Activated T-cell treated with anti-CD3 and anti-CD28 coated beads for 48 hours (primary cell): ENCODE results near the gene TMEM143.
"Not testable (repeated sequence)": the region's sequence is repeated elsewhere in the genome, so short reads cannot be mapped to it uniquely, and the experiment has no call there.

Experiments used
- DNase-seq: peaks from one replicate; pipeline ENCODE4 v3.0.0-alpha.2; 2020; ENCODE audit warnings: low read depth

TMEM143 gene

DNA sequence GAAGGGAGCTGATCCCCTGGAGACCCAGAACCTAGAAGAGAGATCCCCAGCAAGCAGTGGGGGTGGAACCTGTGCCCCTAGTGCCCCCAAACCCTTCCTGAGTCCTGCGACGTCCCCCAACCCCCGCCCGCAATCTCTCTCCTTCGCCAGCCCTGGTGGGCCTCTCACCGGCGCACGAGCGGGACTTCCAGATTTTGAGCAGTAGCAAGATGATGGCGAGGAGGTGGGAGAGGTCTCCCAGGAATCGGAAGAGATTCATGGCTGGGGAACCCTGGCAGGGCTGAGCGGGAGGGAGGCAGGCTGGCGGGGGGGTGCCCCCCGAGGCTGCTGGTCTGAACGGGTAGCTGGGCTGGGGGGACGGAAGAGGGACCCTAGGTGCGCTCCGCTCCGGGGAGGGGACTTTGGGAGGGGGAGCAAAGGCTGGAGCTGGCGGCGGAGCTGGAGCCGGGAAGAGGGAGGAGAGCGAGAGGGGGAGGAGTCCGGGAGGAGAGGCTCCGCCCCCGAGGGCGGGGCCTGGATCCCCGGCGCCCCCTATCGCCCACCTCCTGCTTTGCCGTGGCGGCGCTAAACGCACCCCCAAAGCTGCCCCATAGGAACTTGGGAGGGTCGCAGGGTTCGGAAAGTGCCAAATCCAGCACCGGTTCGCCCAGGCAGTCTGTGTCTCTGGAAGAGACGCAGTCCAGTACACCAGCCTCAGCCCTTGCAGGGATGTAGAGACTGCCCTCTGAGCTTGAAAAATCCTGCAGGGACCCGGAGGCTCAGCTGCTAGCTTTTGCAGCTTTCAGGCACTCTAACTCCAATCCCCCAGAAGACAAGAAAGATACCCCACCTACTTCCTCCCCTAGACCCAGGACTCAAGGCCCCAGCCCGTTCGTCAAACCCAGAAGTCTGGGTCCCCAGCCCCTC, 27.6 kb upstream of the TMEM143 start, which contains the start of gene KDELR1:
KDELR1 (minus strand) TSS at position 452 of the 906 bp plus-strand sequence; CDS start at position 259, 193 bp downstream.
- peak; percentile 75 for DNase-seq

DNA sequence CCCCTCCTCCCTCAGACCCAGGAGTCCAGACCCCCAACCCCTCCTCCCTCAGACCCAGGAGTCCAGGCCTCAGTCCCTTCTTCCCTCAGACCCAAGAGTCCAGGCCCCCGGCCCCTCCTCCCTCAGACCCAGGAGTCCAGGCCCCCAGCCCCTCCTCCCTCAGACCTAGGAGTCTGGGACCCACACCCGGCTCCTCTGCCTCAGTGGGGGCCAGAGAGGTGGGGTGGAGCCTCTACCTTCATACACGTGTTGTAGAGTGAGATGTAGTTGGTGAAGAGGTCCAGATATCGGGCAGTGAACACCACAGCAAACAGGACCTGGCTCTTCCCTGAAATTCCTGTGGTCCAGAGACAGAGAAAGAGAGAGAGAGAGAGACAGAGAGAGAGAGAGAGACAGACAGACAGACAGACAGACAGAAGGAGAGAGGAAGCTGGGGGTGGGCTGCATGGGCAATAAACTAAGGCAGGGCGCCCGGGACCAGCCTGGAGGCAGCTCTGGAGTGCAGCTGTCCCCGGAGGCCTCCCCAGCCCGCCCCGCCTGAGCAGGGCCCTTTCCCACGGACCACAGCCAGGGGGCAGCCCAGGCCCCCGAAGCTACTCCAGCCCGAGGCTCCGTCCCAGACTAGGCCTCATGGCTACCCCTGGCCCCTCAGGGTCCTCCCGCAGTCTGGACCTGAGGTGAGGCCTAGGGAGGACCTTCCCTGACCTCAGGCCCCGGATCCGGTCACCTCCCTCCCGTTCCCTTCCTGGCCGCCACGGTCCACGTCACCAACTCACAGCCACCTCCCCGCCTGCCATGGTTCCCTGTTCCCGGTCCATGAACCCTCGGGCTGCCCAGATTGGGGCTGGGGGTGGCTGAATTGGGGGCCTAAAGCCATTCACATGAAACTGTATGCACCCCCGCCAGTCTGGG, 26.7 kb upstream of the TMEM143 start:
- peak; percentile 60 for DNase-seq

DNA sequence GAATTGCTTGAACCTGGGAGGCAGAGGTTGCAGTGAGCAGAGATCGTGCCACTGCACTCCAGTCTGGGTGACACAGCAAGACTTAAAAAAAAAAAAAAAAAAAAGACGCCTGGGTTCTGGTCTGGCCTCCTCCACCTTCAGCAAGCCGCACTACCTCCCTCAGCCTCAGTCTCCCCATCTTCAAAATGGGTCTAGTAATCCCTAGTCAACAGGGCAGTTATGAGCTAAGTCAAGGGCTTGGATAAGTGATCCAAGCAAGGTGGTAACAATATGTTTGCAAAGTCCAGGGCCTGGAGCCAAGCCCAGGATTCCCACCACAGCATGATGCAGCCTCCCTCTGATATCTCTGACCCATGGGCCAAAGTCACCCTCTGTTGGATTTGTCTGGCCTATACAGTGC, 23.2 kb upstream of the TMEM143 start:
- DNase-seq: no peak

DNA sequence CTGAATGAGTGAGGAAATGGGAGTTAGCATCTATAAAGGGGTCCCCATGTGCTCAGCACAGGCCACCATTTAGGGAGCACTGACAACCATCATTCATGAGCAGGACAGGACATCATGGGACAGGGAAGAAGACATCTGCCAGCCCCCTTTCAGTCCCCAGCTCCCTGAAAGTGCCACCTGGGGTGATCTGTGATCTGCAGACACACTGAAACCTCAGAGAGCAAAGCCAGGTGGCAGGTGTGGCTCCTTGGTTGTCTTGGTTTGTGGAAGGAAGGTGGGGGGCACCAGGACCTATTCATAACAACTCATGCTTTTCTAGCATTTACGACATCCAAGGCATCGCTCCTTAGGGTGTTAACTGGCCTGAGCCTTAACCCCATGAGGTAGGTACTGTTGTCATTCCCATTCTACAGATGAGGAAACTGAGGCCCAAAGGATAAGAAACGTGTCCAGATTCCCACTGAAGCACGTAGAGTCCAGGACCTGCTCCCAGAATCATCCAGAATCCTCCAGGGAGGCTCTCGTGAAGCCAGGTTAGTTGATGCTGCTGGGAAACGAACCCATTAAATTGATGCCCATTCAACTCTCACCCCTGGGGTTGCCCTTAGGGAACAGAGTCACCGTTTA, 21.8 kb upstream of the TMEM143 start:
- no peak for DNase-seq

DNA sequence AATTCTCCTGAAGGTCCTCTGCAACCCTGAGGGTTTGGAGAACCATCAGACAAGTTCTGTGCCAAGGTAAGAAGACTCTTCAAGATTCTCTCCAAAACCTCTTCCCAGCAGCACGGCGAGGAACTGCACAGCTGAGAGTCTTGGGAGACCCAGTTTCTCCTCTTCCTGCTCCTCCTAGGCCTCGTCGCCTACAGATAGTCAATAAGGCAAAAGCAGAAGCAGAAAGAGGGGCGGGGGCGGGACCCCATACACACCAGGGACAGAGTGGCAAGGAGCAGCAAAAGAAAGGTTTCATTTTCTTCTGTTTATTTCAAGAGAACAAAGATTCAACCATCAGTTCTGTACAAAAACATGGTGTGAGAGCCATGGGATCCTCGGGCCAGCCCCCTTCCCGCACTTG, 18.5 kb upstream of the TMEM143 start:
- DNase-seq: no peak

DNA sequence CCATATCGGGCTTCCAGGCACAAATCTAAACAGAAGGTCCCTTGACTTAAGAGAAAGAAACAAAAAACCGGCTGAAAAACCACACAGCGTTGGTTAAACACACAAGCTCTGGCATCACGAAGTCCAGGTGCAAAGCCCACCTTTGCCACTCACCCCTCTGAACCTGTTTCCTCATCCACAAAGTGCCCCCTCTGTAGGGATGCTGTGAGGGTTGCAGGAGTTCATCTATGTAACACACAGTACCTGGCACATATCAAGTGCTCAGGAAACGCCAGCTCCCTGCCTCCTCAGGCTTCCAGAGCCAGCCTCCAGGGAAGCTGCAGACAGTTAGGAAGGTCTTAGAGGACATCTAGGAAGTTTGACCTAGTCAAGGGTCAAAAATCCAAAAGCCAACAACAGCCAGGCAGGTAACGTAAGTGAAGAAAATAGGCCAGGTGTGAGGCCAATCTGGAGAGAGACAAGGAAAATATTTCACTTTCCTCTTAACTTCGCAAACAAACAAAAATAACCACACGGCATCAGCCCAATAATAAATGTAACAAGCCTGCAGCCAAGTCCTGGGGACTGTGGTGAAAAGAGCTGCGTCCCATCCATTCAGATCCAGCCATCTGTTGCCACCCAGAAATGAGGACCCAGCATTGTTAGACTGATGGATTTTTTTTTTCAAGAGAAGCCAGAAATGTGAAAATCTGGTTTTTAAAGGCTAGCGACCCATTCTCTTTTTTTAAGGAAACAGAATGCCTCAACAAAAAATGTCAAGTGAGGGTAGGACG, 17.6 kb upstream of the TMEM143 start:
- DNase-seq: no peak

DNA sequence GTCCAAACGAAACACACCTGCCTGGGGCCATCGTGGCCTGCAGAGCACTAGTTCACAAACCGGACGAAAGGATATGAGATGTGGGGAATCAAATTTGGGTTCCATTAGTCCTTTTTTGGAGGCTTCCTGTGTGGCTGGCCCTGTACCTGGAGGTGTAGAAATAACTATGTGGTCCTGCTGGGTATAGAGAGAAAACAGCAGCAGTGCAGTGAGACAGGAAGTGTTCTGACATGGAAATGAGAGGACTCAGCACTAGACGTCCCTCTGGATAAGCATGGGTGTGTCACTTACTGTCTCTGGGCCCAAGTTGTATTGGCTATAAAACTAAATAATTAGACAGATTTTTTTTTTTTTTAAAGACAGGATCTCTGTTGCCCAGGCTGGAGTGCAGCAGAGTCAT, 15.3 kb upstream of the TMEM143 start:
- no peak for DNase-seq

DNA sequence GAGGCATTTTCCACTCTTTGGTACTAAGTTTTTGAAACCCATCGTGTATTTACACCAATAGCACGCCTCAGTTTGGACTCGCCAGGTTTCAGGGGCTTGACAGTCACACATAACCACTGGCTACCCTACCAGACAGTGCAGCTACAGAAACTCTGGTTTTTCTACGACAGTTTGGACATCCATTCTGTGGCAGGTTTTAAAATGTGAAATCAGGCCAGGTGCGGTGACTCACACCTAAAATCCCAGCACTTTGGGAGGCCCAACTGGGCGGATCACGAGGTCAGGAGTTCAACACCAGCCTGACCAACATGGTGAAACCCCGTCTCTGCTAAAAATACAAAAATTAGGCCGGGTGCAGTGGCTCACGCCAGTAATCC, 14.4 kb upstream of the TMEM143 start:
- DNase-seq: no peak

DNA sequence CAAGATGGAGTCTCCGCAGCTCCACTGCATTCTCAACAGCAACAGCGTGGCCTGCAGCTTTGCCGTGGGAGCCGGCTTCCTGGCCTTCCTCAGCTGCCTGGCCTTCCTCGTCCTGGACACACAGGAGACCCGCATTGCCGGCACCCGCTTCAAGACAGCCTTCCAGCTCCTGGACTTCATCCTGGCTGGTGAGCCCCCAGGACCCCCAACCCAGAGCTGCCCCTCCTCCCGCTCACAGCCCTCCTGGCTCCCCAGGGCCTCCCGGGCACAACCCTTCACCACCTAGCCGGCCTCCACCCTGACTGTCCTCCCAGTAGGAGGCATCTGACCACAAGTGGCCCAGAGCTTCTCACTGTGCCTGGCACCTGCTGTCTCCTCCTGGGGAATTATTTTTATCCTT, 9.8 kb upstream of the TMEM143 start:
- DNase-seq: no peak

DNA sequence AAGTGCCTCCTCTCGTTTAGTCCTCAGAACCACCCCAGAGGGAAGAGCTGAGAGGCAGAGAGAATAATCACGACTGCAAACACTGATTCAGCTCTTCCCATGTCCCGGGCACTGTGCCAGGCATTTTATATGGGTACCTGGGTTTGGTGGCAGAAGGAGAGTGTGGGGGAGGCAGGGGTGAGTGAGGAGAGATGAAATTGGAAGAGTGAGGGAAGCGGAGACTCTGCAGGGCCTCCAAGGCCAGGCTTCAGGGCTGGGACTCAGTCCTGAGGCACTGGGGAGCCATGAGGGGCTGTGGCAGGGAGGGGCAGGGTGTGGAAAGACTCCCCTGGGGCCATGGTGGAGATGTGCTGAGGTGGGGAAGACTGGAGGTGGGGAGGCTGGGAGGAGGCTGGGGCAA, 9.2 kb upstream of the TMEM143 start:
- no peak for DNase-seq

DNA sequence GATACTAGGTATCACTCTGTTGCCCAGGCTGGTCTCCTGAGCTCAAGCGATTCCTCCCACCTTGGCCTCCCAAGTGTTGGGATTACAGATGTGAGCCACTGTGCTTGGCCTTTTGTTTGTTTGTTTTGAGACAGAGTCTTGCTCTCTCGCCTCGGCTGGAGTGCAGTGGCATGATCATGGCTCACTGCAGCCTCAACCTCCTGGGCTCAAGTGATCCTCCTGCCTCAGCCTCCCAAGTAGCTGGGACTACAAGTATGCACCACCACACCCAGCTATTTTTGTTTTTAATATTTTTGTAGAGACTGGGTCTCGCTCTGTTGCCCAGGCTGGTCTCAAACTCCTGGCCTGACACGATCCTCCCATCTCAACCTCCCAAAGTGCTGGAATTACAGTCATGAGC, 8.0 kb upstream of the TMEM143 start:
- not testable (repeated sequence) for DNase-seq

DNA sequence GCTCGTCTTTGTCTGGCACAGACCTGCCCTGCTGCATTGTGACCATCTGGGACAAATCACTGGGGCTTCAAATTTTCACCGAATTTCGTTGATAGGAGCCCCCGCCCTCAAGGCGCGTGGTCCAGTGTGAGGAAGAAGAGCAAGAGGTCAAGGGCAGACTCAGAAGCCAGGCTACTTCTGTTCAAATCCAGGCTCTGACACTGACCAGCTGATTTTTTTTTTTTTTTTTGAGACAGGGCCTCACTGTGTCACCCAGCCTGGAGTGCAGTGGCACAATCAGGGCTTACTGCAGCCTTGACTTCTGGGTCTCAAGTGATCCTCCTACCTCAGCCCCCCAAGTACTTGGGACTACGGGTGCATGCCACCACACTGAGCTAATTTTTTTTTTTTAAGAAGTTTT, 7.6 kb upstream of the TMEM143 start:
- DNase-seq: no peak

DNA sequence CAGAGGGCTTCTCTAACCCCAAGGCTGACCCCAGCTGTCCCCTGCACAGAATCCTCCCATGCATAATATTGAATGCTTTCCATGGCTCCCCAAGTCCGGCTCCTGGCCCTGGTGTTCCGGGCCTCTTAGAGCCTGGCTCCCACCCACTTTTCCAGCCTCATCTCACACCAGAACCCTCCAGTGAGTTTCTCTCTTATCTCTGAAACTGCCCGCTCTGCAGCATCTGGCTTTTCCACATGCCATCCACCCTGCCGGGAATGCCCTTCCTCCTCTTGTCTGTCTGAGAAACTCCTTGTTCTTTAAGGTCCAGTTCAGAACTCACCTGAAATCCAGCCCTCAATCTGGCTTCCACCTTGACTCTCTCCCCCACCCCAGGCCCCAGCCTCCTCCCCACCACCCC, 7.2 kb upstream of the TMEM143 start:
- DNase-seq: no peak

DNA sequence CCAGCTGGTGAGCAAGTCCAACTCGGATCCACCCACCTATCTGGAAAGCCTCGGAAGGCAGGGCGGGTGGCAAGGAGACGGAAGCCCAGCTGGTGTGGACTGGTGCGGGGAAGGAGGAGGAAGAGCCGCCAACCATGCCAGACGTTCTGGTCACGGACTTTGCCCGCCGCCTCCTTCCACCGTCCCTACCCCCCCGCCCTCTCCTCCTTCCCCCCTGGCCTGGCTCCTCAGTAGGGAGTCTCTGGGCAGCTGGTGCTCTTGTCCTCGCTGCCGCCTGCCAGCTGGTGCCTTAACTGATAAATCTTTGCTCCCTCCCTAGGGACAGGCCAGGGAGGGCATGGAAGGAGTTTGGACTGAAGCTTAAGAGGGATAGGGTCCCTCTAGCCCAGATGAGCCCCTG, 5.2 kb upstream of the TMEM143 start:
- DNase-seq: no peak

DNA sequence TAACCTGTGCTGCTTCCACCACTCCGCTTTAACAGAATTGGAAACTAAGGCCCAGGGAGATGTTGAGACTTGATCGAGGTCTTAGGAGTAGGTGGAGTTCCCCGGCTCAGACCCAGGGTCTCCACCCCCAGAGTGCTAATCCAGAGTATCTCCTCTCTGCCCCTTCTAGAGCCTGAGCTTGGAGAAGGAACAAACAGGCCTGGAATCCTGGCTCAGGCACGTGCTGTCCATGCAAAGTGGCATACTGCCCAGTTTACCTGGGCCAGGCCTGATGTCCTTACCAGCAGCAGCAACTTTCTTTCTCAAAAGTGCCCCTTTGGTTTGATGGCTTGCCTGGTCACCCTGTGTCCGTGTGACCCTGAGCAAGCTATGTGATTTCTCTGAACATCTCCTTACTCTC, 4.1 kb upstream of the TMEM143 start:
- DNase-seq: no peak

DNA sequence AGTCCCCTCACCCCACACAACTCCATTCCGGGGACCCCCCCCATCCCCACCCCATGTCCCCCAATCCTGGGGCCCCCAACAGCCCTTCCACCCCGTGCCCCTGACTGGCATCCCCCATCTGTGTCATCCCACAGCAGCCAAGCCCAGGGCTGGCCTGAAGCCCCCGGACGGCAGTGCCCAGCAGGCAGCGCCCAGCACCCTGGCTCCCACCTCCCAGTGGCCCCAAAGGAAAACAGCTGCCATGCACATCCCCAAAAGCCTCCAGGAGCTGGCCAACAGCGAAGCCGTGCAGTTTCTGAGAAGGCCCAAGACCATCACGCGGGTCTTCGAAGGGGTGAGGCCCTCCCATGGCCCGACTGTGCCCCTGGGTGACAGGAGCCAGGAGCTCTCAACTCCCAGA, 1.9 kb upstream of the TMEM143 start:
- no peak for DNase-seq

DNA sequence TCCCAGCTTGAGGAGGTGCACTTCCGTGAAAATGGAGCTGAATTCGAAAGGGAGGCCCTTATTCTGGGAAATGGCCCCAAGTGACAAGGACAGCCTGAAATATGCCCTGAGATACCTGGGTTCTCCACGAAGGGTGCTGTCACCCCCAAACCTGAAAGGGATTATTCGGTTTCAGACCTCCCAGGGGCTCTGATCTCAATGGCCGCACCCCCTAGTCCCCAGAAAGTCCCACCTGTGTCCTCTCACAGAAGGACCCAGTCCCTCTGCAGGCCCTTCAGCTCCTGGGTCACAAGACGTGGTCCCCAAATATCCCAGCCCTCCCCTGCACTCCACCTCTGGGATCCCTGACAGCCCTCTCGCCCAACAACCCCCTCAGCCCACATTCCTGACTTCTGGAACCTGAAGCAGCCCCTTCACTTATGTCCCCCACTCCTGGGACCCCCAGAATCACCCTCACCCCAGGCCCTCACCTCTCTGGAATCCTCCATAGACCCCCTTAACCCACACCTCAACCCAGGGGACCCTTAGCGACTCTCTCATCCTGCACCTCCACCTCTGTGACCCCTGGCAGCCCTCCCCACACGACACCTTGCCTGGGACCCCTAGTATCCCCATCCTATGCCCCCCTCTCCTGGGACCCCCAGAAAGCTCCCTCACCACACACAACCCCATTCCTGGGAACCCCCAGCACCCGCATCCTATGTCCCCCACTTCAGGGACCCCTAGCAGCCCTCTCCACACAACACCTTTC, 1.0 kb upstream of the TMEM143 start:
- DNase-seq: no peak

DNA sequence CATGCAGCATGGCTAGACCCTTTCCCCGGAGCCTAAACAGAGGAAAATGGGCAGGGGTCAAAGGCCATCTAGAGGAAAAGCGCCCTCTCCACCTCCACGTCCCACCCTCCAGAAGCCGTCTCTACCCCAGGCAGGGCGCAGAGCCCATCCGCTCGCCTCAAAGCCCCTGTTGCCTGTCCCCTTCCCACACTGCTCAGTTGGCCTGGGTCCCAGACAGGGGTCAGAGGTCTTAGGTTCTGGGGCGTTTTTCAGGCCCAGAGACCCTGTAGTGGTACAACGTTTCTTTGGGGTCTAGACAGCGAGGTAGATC, 285 bp downstream of the TMEM143 start:
- no peak for DNase-seq

DNA sequence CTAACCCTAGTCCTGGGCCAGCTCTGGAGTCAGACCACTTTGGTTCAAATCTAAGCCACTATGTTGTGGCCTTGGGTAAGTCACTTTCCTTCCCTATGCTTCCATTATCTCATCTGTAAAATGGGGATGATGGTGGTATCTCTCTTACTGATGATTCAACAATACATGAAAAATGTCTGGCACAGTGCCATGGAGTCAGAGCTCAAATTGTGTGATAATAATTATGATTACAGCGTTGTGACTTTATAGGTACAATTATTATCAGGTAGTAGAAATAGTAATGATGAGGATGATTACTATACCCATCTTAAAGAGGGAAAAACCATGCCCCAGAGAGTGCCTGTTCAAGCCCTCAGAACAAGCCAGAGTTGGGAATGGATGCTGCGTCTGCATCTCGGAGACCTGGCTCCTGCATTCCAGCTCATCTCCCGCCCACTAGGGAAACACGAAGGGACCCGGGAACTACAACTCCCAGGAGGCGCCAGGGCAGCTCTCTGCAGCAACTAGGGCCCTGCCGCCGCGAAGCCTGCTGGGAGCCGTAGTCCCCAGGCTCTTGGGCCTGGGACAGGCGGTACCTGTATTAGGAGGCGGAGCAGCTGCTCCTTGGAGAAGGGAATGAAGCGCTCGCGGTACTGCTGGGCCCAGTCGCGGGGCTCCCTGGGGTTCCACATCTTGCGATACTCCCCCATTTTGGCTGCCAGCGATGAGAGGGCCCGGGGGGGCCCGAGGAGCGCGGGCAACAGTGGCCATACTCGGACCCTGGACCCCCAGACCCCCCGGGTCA, 832 bp downstream of the TMEM143 start:
- DNase-seq: peak; percentile 87

DNA sequence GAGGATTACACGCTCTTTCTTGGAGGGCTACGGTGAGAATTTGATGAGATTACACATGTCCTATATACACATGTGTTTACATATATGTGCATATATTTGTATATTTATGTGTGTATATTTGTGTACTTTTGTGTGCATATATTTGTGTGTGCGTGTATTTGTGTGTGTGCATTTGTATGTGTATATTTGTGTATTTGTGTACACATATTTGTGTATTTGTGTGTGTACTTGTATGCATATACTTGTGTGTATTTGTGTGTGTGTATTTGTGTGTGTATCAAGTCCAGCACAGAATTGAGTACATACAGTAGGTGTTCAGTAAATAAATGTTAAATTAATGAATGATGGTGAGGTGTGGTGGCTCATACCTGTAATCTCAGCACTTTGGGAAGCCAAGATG, 1.8 kb downstream of the TMEM143 start:
- DNase-seq: no peak
